ENCODE data around the gene ZNF91.
"Not testable (repeated sequence)": the region's sequence is repeated elsewhere in the genome, so short reads cannot be mapped to it uniquely, and the experiment has no call there.

The ZNF91 gene

GRCh38 chr19:23315286-23315685 is 80.0 kb downstream of the ZNF91 start:
- no peak for DNase-seq

- no peak for DNase-seq
These were observed 80.6 kb downstream of the ZNF91 start for GRCh38 chr19:23314505-23315251.

- no peak for DNase-seq
These were observed 82.1 kb downstream of the ZNF91 start for GRCh38 chr19:23313196-23313595.

GRCh38 chr19:23312515-23312914 is 82.8 kb downstream of the ZNF91 start:
- no peak for DNase-seq

GRCh38 chr19:23311551-23311950 is 83.7 kb downstream of the ZNF91 start:
- DNase-seq, result no peak

GRCh38 chr19:23310729-23311211 is 84.5 kb downstream of the ZNF91 start:
- DNase-seq, result no peak

GRCh38 chr19:23309926-23310325 is 85.3 kb downstream of the ZNF91 start:
- DNase-seq, result no peak

- DNase-seq, result no peak
These were observed 89.7 kb downstream of the ZNF91 start for GRCh38 chr19:23305555-23305954.

GRCh38 chr19:23304238-23304637 is 91.0 kb downstream of the ZNF91 start:
- DNase-seq, result no peak

- no peak for DNase-seq
These were observed 101.1 kb downstream of the ZNF91 start for GRCh38 chr19:23294141-23294540.

- not testable (repeated sequence) for DNase-seq
These were observed 105.3 kb downstream of the ZNF91 start for GRCh38 chr19:23289966-23290365.

Data from fibroblast of skin of right quadriceps (primary cell).